Psoas muscle (tissue), 8 donors: ENCODE results near the gene NPDC1. TPM values are rescaled to one million over a fixed set of nuclear protein-coding genes. Genes with fewer than 3 reads are reported as not detected.
A peak's percentile ranks its signal among the peaks of the same experiment; 100 is the strongest.

Experiments used
- ATAC-seq, 4 donors: fragments of 200-7000 bp; cut with Tn5 transposase; one replicate each; pipeline ENCODE4 v1.9.1; 2020; ENCODE audit warnings: moderate library complexity in 3 of 4, mild to moderate bottlenecking in 2 of 4
- DNase-seq, 2 donors: peaks; one replicate each; pipeline ENCODE4 v3.0.0-alpha.2; 2020
- H3K27ac ChIP-seq: fragments of 200-600 bp; one replicate; pipeline ENCODE4 v1.8.0; 2022
- H3K27me3 ChIP-seq, 3 donors: fragments of 200-600 bp in 1 of 3; one replicate each; pipeline versions ENCODE4 v1.6.1 to v1.8.0; 2013 to 2022; ENCODE audit warnings: low read length in 2 of 3, mild to moderate bottlenecking in 2 of 3, moderate library complexity in 1 of 3; ENCODE audit not compliant: insufficient read depth in 3 of 3
- H3K36me3 ChIP-seq, 2 donors: fragments of 200-600 bp in 1 of 2; one replicate each; pipeline versions ENCODE4 v1.6.1 to v1.8.0; 2013 to 2022; ENCODE audit warnings: low read depth in 1 of 2, mild to moderate bottlenecking in 1 of 2, moderate library complexity in 1 of 2; ENCODE audit not compliant: insufficient read depth in 1 of 2
- H3K4me1 ChIP-seq: fragments of 200-600 bp; one replicate; pipeline ENCODE4 v1.8.0; 2022
- H3K4me3 ChIP-seq: fragments of 200-600 bp; one replicate; pipeline ENCODE4 v1.8.0; 2022; ENCODE audit warnings: mild to moderate bottlenecking
- H3K9me3 ChIP-seq: fragments of 200-600 bp; one replicate; pipeline ENCODE4 v1.8.0; 2022
- CTCF ChIP-seq: fragments of 200-600 bp; IDR thresholded peaks from one replicate; pipeline ENCODE4 v1.8.0; 2022; ENCODE audit warnings: antibody characterized with exemption
- WGBS, 3 donors: extraction: QIAGEN DNeasy Blood & Tissue Kit; methylation state at CpG; one replicate each; pipeline versions ENCODE4 v1.1.6 to v1.1.7; 2013; 5-methylcytosine and 5-hydroxymethylcytosine counted together
- intact Hi-C, 2 donors: fragments of 100-400 bp; cut with DNase I; formaldehyde crosslinking; loops; one replicate each; pipeline versions ENCODE4 v1.11.0 to v1.14.2; 2022
- polyA plus RNA-seq, 3 donors: library from polyadenylated mRNA; stranded (reverse); fragments of 200-250 nt; gene quantifications; one replicate each; pipeline ENCODE4 v1.2.3, GENCODE V29; 2013
- total RNA-seq, 4 donors: library from RNA; stranded (reverse); fragmentation: NEBNext Ultra II Directional in 2 of 4; extraction: Animal tissue kit (Norgen Biotek cat#: 25700) in 2 of 4; gene quantifications; one replicate each; pipeline versions ENCODE4 v1.2.1 to v1.2.4, GENCODE V29; 2021 to 2023
- donor health status: healthy with polysubstance abuse.
- donor health status: DM: no; HTN: no; CAD: no; lungs with moderate emphysema.
- donor health status: Bipolar disorder and iron deficiency.
- donor health status: healthy.
- donor health status: DM: yes; HTN: yes; CAD: no.
- donor health status: DM: no; HTN: no; CAD: no.
- donor health status: DM: no; HTN: no; CAD: no.
- donor health status: DM: yes; HTN: yes; CAD: no.

NPDC1 gene
- total and polyA plus RNA-seq, 7 donors = 14.8 to 32.1 (median 22.4) TPM

- Histone ChIP-seq H3K4me1 (peaks cover 4% of the 10 kb centered on the region), H3K9me3 (no peaks in the 10 kb centered on the region), H3K27ac (peak overlapping the region; percentile 46), H3K27me3 (peaks cover 0 to 10% (median 5%) of the 10 kb centered on the region in 3 donors), H3K4me3 (peak overlapping the region; percentile 58), H3K36me3 (no peaks in the 10 kb centered on the region)
- ATAC-seq (peak; percentile 12 to 43 (median 28)), DNase-seq (peak in 1 of 2 donors; percentile 25)
- 13 to 17% (median 15%) methylated on average over 4 to 6 of the region's 6 CpGs for WGBS, 3 donors
- intact Hi-C loops = no loop called here
- TF ChIP-seq CTCF = peak; percentile 21
Measured at GRCh38 chr9:137070906-137071275, 24.9 kb upstream of the NPDC1 start.

- Histone ChIP-seq H3K27ac (peak within 1 kb of the TSS; percentile 46), H3K4me1 (peaks cover 4% of the 10 kb centered on the region), H3K36me3 (no peaks in the 10 kb centered on the region), H3K9me3 (no peaks in the 10 kb centered on the region), H3K4me3 (peak within 1 kb of the TSS; percentile 58), H3K27me3 (peaks cover 0 to 10% (median 5%) of the 10 kb centered on the region in 3 donors)
- peak; percentile 91 to 97 (median 94) for ATAC-seq
- DNase-seq = peak; percentile 87 to 92
- 0 to 1% (median 0%) methylated on average over 40 to 74 of the region's 74 CpGs for WGBS, 3 donors
- intact Hi-C loops = no loop called here
- TF ChIP-seq CTCF = no peak
Measured at GRCh38 chr9:137070201-137070905, 24.4 kb upstream of the NPDC1 start, which contains the start of gene SAPCD2. Gene SAPCD2, minus strand, starts transcription at chr9:137070557. Its CDS starts 97 bp downstream, at chr9:137070460.

- Histone ChIP-seq H3K27ac (no peak overlapping the region), H3K4me1 (peaks cover 4% of the 10 kb centered on the region), H3K36me3 (no peaks in the 10 kb centered on the region), H3K27me3 (peaks cover 0 to 10% (median 5%) of the 10 kb centered on the region in 3 donors), H3K9me3 (no peaks in the 10 kb centered on the region), H3K4me3 (no peak overlapping the region)
- intact Hi-C loops = loop anchor here (10.0 kb wide), 1 partner anchor 285 kb away; no protein-coding TSS in a partner anchor
- 5 to 9% (median 6%) methylated on average over 30 to 52 of the region's 52 CpGs for WGBS, 3 donors
- TF ChIP-seq CTCF = no peak
- DNase-seq (peak in 1 of 2 donors; percentile 12), ATAC-seq (no peak)
Measured at GRCh38 chr9:137069508-137070091, 23.6 kb upstream of the NPDC1 start.

GRCh38 chr9:137068539-137069507 lies 22.8 kb upstream of the NPDC1 start:
- no peaks in the 10 kb centered on the region for H3K36me3 ChIP-seq
- peaks cover 4% of the 10 kb centered on the region for H3K4me1 ChIP-seq
- TF ChIP-seq CTCF = no peak
- WGBS, 3 donors = 82 to 89% (median 88%) methylated on average over 15 to 17 of the region's 17 CpGs
- no peaks in the 10 kb centered on the region for H3K9me3 ChIP-seq
- H3K27me3 ChIP-seq = peaks cover 0 to 10% (median 5%) of the 10 kb centered on the region in 3 donors
- ATAC-seq (no peak), DNase-seq (peak in 1 of 2 donors; percentile 11)
- no peak overlapping the region for H3K27ac ChIP-seq
- intact Hi-C loops = loop anchor here (10.0 kb wide), 1 partner anchor 284 kb away; no protein-coding TSS in a partner anchor
- no peak overlapping the region for H3K4me3 ChIP-seq
